GM12878 (cell line): ENCODE measurements around the gene COASY. TPM values are rescaled to one million over a fixed set of nuclear protein-coding genes. Genes with fewer than 3 reads are reported as not detected.
A peak's percentile ranks its signal among the peaks of the same experiment; 100 is the strongest.

Experiments used
- BMI1 ChIP-seq: fragments of 450-650 bp; IDR thresholded peaks from 2 replicates; pipeline ENCODE4 v1.6.1; 2016; ENCODE audit warnings: mild to moderate bottlenecking, moderate library complexity, borderline replicate concordance
- CBX3 ChIP-seq: fragments of 200-600 bp; sonication (generic); IDR thresholded peaks from 2 replicates; pipeline ENCODE4 v1.6.1; 2016; ENCODE audit warnings: low read depth, borderline replicate concordance
- CBX5 ChIP-seq: sonication (generic); IDR thresholded peaks from 2 replicates; pipeline ENCODE4 v1.6.1; 2016; ENCODE audit warnings: low read depth, moderate library complexity, mild to moderate bottlenecking, inconsistent platforms
- CEBPZ ChIP-seq: fragments of 150-350 bp; IDR thresholded peaks from 2 replicates; pipeline ENCODE4 v1.6.1; 2016; ENCODE audit warnings: low read depth, low read length
- CTCF ChIP-seq, 3 experiments: IDR thresholded peaks in 2 of 3; conservative IDR thresholded peaks in 1 of 3; 2 replicates each; pipeline ENCODE4 v1.5.1; 2011; ENCODE audit warnings: low read depth in 3 of 3, low read length in 3 of 3, mild to moderate bottlenecking in 3 of 3, control low read depth in 2 of 3, moderate library complexity in 2 of 3, inconsistent platforms in 1 of 3, mixed read lengths in 1 of 3; ENCODE audit not compliant: control insufficient read depth in 2 of 3, insufficient read depth in 1 of 3; ENCODE audit errors: extremely low read depth in 1 of 3
- E2F4 ChIP-seq: IDR thresholded peaks from 2 replicates; pipeline ENCODE4 v1.6.1; 2012; ENCODE audit warnings: low read depth, low read length, improper control_type of control experiment
- EED ChIP-seq: sonication (generic); IDR thresholded peaks from 2 replicates; pipeline ENCODE4 v1.6.1; 2016; ENCODE audit warnings: antibody characterized with exemption, low read depth
- FOXM1 ChIP-seq: IDR thresholded peaks from 2 replicates; pipeline ENCODE4 v1.6.1; 2012; ENCODE audit warnings: low read depth, mild to moderate bottlenecking, inconsistent platforms, low read length, moderate library complexity
- IKZF2 ChIP-seq, 2 experiments: fragments of 450-650 bp; IDR thresholded peaks; 2 replicates each; pipeline ENCODE4 v1.6.1; 2017; ENCODE audit warnings: mild to moderate bottlenecking in 2 of 2, moderate library complexity in 2 of 2
- MEF2A ChIP-seq: IDR thresholded peaks from 2 replicates; pipeline ENCODE4 v1.6.1; 2011; ENCODE audit warnings: low read depth, mild to moderate bottlenecking, low read length, moderate library complexity; ENCODE audit not compliant: insufficient read depth
- MEF2B ChIP-seq: fragments of 450-650 bp; IDR thresholded peaks from 2 replicates; pipeline ENCODE4 v1.6.1; 2018; ENCODE audit warnings: mild to moderate bottlenecking, moderate library complexity; ENCODE audit not compliant: partially characterized antibody, poor library complexity, severe bottlenecking
- MXI1 ChIP-seq: fragments of 150-350 bp; IDR thresholded peaks from 2 replicates; pipeline ENCODE4 v1.6.1; 2011; ENCODE audit warnings: low read depth, mild to moderate bottlenecking, inconsistent platforms, low read length, improper control_type of control experiment
- NR2F1 ChIP-seq: fragments of 450-650 bp; conservative IDR thresholded peaks from 2 replicates; pipeline ENCODE4 v1.6.1; 2017; ENCODE audit warnings: mild to moderate bottlenecking
- PAX5 ChIP-seq: IDR thresholded peaks from 2 replicates; pipeline ENCODE4 v1.6.1; 2011; ENCODE audit warnings: low read depth, low read length, borderline replicate concordance
- PKNOX1 ChIP-seq: fragments of 450-650 bp; IDR thresholded peaks from 2 replicates; pipeline ENCODE4 v1.6.1; 2016; ENCODE audit warnings: mild to moderate bottlenecking
- SIN3A ChIP-seq: IDR thresholded peaks from 2 replicates; pipeline ENCODE4 v1.6.1; 2012; ENCODE audit warnings: low read depth, low read length, improper control_type of control experiment
- TARDBP ChIP-seq: IDR thresholded peaks from 2 replicates; pipeline ENCODE4 v1.6.1; 2016; ENCODE audit warnings: borderline replicate concordance
- ZBTB11 ChIP-seq: fragments of 450-650 bp; formaldehyde crosslinking; IDR thresholded peaks from 2 replicates; pipeline ENCODE4 v1.5.0; 2022; ENCODE audit warnings: mild to moderate bottlenecking, missing genetic modification characterization
- ZNF384 ChIP-seq: IDR thresholded peaks from 2 replicates; pipeline ENCODE4 v1.6.1; 2012; ENCODE audit warnings: low read depth, mild to moderate bottlenecking, low read length, improper control_type of control experiment, borderline replicate concordance
- ZNF622 ChIP-seq: fragments of 450-650 bp; IDR thresholded peaks from 2 replicates; pipeline ENCODE4 v1.6.1; 2017; ENCODE audit warnings: mild to moderate bottlenecking, inconsistent platforms
- polyA plus RNA-seq, 11 experiments: library from polyadenylated mRNA; depleted of rRNA in 4 of 11; unstranded in 6 of 11; stranded (reverse) in 5 of 11; fragments of >200 nt; fragmentation: Nextera tagmentation in 4 of 11; fragmentation: Illumina TruSeq in 1 of 11; extraction: Ambion mirVana in 4 of 11; extraction: Trizol in 1 of 11; gene quantifications; 1 replicate in 1 of 11; 2 replicates in 10 of 11; pipeline versions ENCODE4 v1.2.1 to v1.2.3, GENCODE V29; 2011 to 2016; ENCODE audit warnings: inconsistent platforms in 2 of 11, missing spikeins in 2 of 11, low read depth in 1 of 11
- total RNA-seq, 4 experiments: library from RNA; depleted of rRNA in 3 of 4; stranded (reverse); fragments of >200 nt in 3 of 4; fragmentation: Illumina TruSeq in 1 of 4; extraction: Trizol in 1 of 4; gene quantifications; 2 replicates each; pipeline versions ENCODE4 v1.2.1 to v1.2.3, GENCODE V29; 2013 to 2021

COASY gene
- total and polyA plus RNA-seq, 10 of the 15 experiments (the other 5 are each of a cell fraction or from before 2014, with no cell fraction given), result 18.6 to 93.9 (median 43.2) TPM

DNA sequence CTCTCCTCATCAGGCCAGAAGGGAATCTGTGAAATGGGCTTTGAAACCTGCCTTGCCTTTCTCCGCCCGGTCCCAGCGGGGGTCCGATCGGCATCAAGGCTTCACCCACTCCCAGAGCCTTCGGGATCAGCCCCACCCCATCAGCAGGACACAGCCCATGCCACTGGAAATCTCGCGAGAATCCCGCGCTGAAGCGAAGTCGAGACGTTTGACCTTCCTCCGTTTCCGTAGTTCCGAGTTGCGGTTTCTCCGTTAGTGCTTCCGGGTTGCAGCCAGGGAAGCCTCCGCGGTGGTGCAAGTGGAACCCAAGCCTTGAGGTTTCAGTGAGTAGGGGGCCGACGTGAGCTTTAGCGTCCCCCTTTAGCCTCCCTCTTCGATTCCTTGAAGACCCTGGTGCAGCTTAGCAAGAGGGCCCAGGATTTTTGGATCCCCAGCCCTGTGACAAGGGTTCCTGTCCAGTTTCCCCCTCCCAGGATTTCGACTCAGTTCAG, at the start of gene COASY (continued):
- TF ChIP-seq PAX5 (peak; percentile 23; the same call in 1 of the 2 replicates), TARDBP (peak; percentile 73; the same call in 1 of the 2 replicates), MEF2A (0 out of 2 replicates have a peak, but pooled peaks have one; percentile 46), ZNF622 (no peak), E2F4 (no peak), CBX3 (no peak), BMI1 (no peak), CEBPZ (no peak), ZNF384 (no peak), NR2F1 (peak; percentile 36; the same call in 1 of the 2 replicates), CBX5 (no peak), SIN3A (peak; percentile 54; the same call in 1 of the 2 replicates), PKNOX1 (peak; percentile 46; the same call in 1 of the 2 replicates), CTCF (IDR thresholded peaks at IDR 0.05 in 2 of 3, conservative IDR thresholded peaks at IDR 0.05 in 1 of 3; ENCODE audit: control insufficient read depth in 2 of 3, extremely low read depth in 1 of 3, insufficient read depth in 1 of 3, low read depth in 3 of 3, low read length in 3 of 3) (no peak), EED (peak; percentile 66), ZBTB11 (CRISPR knock-in tag) (no peak), MXI1 (peak; percentile 80), IKZF2 (IDR thresholded peaks at IDR 0.05) (peak; percentile 77 to 85), FOXM1 (no peak), MEF2B (peak; percentile 46)
